HEK293 (cell line): ENCODE measurements around the gene PRADC1.

Source experiments
- CTCF ChIA-PET: fragments of 350-600 bp; formaldehyde crosslinking; extraction: SDS; loops from one replicate; lab custom pipeline; 2021; ENCODE audit warnings: antibody characterized with exemption; lab: Yijun Ruan, JAX
- POLR2A ChIA-PET: fragments of 300-600 bp; formaldehyde crosslinking; extraction: SDS; loops from one replicate; lab custom pipeline; 2020; ENCODE audit warnings: antibody characterized with exemption, inconsistent platforms; lab: Yijun Ruan, JAX
- H3K27ac ChIP-seq: fragments of 200-500 bp; sonication (Bioruptor generic); 2 replicates; pipeline ENCODE4 v1.5.1; 2014; ENCODE audit warnings: low read depth, low read length, control low read depth, inconsistent platforms; ENCODE audit errors: extremely low read depth
- H3K36me3 ChIP-seq, 2 experiments: fragments of 200-500 bp in 1 of 2; sonication (Bioruptor generic) in 1 of 2; 1 replicate in 1 of 2; 2 replicates in 1 of 2; pipeline ENCODE4 v1.5.1; 2014 to 2017; ENCODE audit warnings: inconsistent platforms in 2 of 2, low read length in 2 of 2; ENCODE audit not compliant: control insufficient read depth in 2 of 2, insufficient read depth in 1 of 2
- H3K4me1 ChIP-seq: fragments of 200-500 bp; sonication (Bioruptor generic); 2 replicates; pipeline ENCODE4 v1.5.1; 2014; ENCODE audit warnings: mild to moderate bottlenecking, low read length, inconsistent platforms; ENCODE audit not compliant: control insufficient read depth, insufficient read depth
- H3K4me3 ChIP-seq: 2 replicates; pipeline ENCODE4 v1.5.1; 2011; ENCODE audit warnings: low read depth, mild to moderate bottlenecking, control low read depth, low read length, moderate library complexity
- H3K9me3 ChIP-seq: fragments of 200-500 bp; sonication (Bioruptor generic); 2 replicates; pipeline ENCODE4 v1.5.1; 2014; ENCODE audit warnings: low read depth, low read length, inconsistent platforms; ENCODE audit not compliant: control insufficient read depth, insufficient read depth
- GLIS2 ChIP-seq: fragments of 450-650 bp; formaldehyde crosslinking; IDR thresholded peaks from 2 replicates; pipeline ENCODE4 v1.5.1; 2016; ENCODE audit warnings: missing biosample characterization, missing genetic modification characterization
- KLF1 ChIP-seq: fragments of 450-650 bp; formaldehyde crosslinking; IDR thresholded peaks from 2 replicates; pipeline ENCODE4 v1.5.1; 2016; ENCODE audit warnings: missing biosample characterization, missing genetic modification characterization
- OVOL3 ChIP-seq: fragments of 450-650 bp; formaldehyde crosslinking; IDR thresholded peaks from 2 replicates; pipeline ENCODE4 v1.5.1; 2016; ENCODE audit warnings: missing biosample characterization, missing genetic modification characterization
- TCF7L2 ChIP-seq: IDR thresholded peaks from 2 replicates; pipeline ENCODE4 v1.6.1; 2011; ENCODE audit warnings: low read depth, mild to moderate bottlenecking, inconsistent platforms, low read length, moderate library complexity, borderline replicate concordance
- ZBTB1 ChIP-seq: fragments of 450-650 bp; formaldehyde crosslinking; IDR thresholded peaks from 2 replicates; pipeline ENCODE4 v1.5.1; 2016; ENCODE audit warnings: missing biosample characterization, missing genetic modification characterization
- ZBTB17 ChIP-seq: fragments of 450-650 bp; formaldehyde crosslinking; IDR thresholded peaks from 2 replicates; pipeline ENCODE4 v1.5.1; 2016; ENCODE audit warnings: missing biosample characterization, missing genetic modification characterization
- ZBTB21 ChIP-seq: fragments of 450-650 bp; formaldehyde crosslinking; IDR thresholded peaks from 2 replicates; pipeline ENCODE4 v1.5.1; 2017; ENCODE audit warnings: missing biosample characterization, missing genetic modification characterization
- ZEB2 ChIP-seq: fragments of 450-650 bp; formaldehyde crosslinking; IDR thresholded peaks from 2 replicates; pipeline ENCODE4 v1.5.1; 2016; ENCODE audit warnings: missing biosample characterization, missing genetic modification characterization
- ZIC2 ChIP-seq: fragments of 450-650 bp; formaldehyde crosslinking; IDR thresholded peaks from 2 replicates; pipeline ENCODE4 v1.5.1; 2016; ENCODE audit warnings: missing biosample characterization, missing genetic modification characterization
- ZNF132 ChIP-seq: fragments of 450-650 bp; formaldehyde crosslinking; IDR thresholded peaks from 2 replicates; pipeline ENCODE4 v1.5.1; 2017; ENCODE audit warnings: missing biosample characterization, missing genetic modification characterization, borderline replicate concordance
- ZNF157 ChIP-seq: fragments of 450-650 bp; formaldehyde crosslinking; IDR thresholded peaks from 2 replicates; pipeline ENCODE4 v1.5.1; 2016; ENCODE audit warnings: missing biosample characterization, missing genetic modification characterization
- ZNF169 ChIP-seq: fragments of 450-650 bp; formaldehyde crosslinking; IDR thresholded peaks from 2 replicates; pipeline ENCODE4 v1.5.1; 2016; ENCODE audit warnings: missing biosample characterization, missing genetic modification characterization
- ZNF214 ChIP-seq: fragments of 450-650 bp; formaldehyde crosslinking; IDR thresholded peaks from 2 replicates; pipeline ENCODE4 v1.5.1; 2017; ENCODE audit warnings: missing biosample characterization, mild to moderate bottlenecking, missing genetic modification characterization, borderline replicate concordance
- ZNF248 ChIP-seq: fragments of 450-650 bp; formaldehyde crosslinking; IDR thresholded peaks from 2 replicates; pipeline ENCODE4 v1.5.1; 2017; ENCODE audit warnings: missing biosample characterization, missing genetic modification characterization
- ZNF311 ChIP-seq: fragments of 450-650 bp; formaldehyde crosslinking; IDR thresholded peaks from 2 replicates; pipeline ENCODE4 v1.5.1; 2017; ENCODE audit warnings: missing biosample characterization, missing genetic modification characterization, borderline replicate concordance
- ZNF416 ChIP-seq: fragments of 450-650 bp; formaldehyde crosslinking; IDR thresholded peaks from 2 replicates; pipeline ENCODE4 v1.5.1; 2016; ENCODE audit warnings: missing biosample characterization, missing genetic modification characterization
- ZNF529 ChIP-seq: fragments of 450-650 bp; formaldehyde crosslinking; IDR thresholded peaks from 2 replicates; pipeline ENCODE4 v1.5.1; 2017; ENCODE audit warnings: missing genetic modification characterization, missing biosample characterization; ENCODE audit not compliant: insufficient replicate concordance
- ZNF555 ChIP-seq: fragments of 450-650 bp; formaldehyde crosslinking; conservative IDR thresholded peaks from 2 replicates; pipeline ENCODE4 v1.5.1; 2017; ENCODE audit warnings: missing biosample characterization, mild to moderate bottlenecking, missing genetic modification characterization, inconsistent platforms
- ZNF558 ChIP-seq: fragments of 450-650 bp; formaldehyde crosslinking; IDR thresholded peaks from 2 replicates; pipeline ENCODE4 v1.5.1; 2016; ENCODE audit warnings: missing biosample characterization, missing genetic modification characterization
- ZNF561 ChIP-seq: fragments of 450-650 bp; IDR thresholded peaks from 2 replicates; pipeline ENCODE4 v1.5.1; 2018; ENCODE audit warnings: missing biosample characterization, missing genetic modification characterization, borderline replicate concordance
- ZNF624 ChIP-seq: fragments of 450-650 bp; formaldehyde crosslinking; IDR thresholded peaks from 2 replicates; pipeline ENCODE4 v1.5.1; 2017; ENCODE audit warnings: missing biosample characterization, missing genetic modification characterization
- ZNF626 ChIP-seq: fragments of 450-650 bp; sonication (Bioruptor Pico); formaldehyde crosslinking; IDR thresholded peaks from 2 replicates; pipeline ENCODE4 v1.5.1; 2018; ENCODE audit warnings: missing biosample characterization, missing genetic modification characterization, inconsistent platforms
- ZNF670 ChIP-seq: fragments of 450-650 bp; formaldehyde crosslinking; IDR thresholded peaks from 2 replicates; pipeline ENCODE4 v1.5.1; 2016; ENCODE audit warnings: missing biosample characterization, missing genetic modification characterization, low read depth
- ZSCAN23 ChIP-seq: fragments of 450-650 bp; formaldehyde crosslinking; IDR thresholded peaks from 2 replicates; pipeline ENCODE4 v1.5.1; 2016; ENCODE audit warnings: missing biosample characterization, missing genetic modification characterization
- TF ChIP-seq, protein P1 (sequence below): fragments of 450-650 bp; formaldehyde crosslinking; IDR thresholded peaks from 2 replicates; pipeline ENCODE4 v1.5.1; 2016; ENCODE audit warnings: missing biosample characterization, missing genetic modification characterization
- TF ChIP-seq, protein P2 (sequence below): fragments of 450-650 bp; IDR thresholded peaks from 2 replicates; pipeline ENCODE4 v1.5.1; 2018; ENCODE audit warnings: missing biosample characterization, mild to moderate bottlenecking, missing genetic modification characterization
- TF ChIP-seq, protein P3 (sequence below): fragments of 450-650 bp; formaldehyde crosslinking; IDR thresholded peaks from 2 replicates; pipeline ENCODE4 v1.5.1; 2017; ENCODE audit warnings: missing biosample characterization, missing genetic modification characterization
- TF ChIP-seq, protein P4 (sequence below): fragments of 450-650 bp; formaldehyde crosslinking; IDR thresholded peaks from 2 replicates; pipeline ENCODE4 v1.5.1; 2016; ENCODE audit warnings: missing biosample characterization, missing genetic modification characterization

PRADC1 gene

DNA sequence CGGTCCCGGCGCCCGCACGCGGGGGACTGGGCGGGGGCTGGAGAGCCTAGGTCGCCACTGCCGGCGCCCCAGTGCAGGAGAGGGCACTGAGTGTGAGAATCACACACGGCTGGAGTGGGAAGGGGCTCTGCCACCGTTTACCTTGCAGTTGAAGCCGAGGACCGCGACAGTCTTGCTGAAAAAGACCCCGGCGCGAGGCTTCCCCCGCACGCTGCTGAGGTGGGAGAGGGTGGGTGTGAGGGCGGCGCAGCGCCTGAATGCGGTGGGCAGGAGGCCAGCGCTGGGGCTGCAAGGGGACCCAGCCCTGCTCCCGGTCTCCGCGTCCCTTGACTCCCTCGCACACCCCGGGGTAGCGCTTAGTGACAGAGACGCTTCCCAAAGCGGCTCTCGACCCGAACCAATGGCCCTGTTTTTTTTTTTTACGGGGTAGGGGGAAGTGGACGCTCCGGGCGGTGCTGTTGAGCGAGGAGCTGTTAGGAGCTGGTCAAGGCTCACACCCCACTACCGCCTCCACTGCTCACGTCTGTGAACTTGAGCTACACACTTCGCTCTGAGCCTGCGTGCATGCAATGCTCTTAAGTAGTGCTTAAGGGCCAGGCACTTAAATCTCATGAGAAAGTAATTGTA lies 29.9 kb downstream of the PRADC1 start:
- H3K27ac ChIP-seq = no peak overlapping the region
- H3K9me3 ChIP-seq = no peaks in the 10 kb centered on the region
- no peaks in the 10 kb centered on the region for H3K4me1 ChIP-seq
- H3K4me3 ChIP-seq = no peak overlapping the region
- ChIA-PET CTCF (interaction anchor here (0.9 kb wide), 1 partner anchor 9 kb away, joined by 3 read pairs; no protein-coding TSS in a partner anchor), POLR2A (no interaction called here)
- TF ChIP-seq ZNF248 (tag by site-specific recombination) (no peak), ZBTB17 (tag by site-specific recombination) (no peak), OVOL3 (no peak), ZNF529 (no peak), ZEB2 (tag by site-specific recombination) (no peak), ZNF311 (tag by site-specific recombination) (no peak), ZNF169 (tag by site-specific recombination) (no peak), ZNF670 (no peak), ZNF132 (tag by site-specific recombination) (no peak), ZSCAN23 (no peak), ZNF558 (no peak), ZBTB21 (tag by site-specific recombination) (no peak), ZNF416 (tag by site-specific recombination) (no peak), ZNF624 (tag by site-specific recombination) (no peak), GLIS2 (tag by site-specific recombination) (no peak), ZNF555 (tag by site-specific recombination) (no peak)
- TF ChIP-seq, protein P1, sequence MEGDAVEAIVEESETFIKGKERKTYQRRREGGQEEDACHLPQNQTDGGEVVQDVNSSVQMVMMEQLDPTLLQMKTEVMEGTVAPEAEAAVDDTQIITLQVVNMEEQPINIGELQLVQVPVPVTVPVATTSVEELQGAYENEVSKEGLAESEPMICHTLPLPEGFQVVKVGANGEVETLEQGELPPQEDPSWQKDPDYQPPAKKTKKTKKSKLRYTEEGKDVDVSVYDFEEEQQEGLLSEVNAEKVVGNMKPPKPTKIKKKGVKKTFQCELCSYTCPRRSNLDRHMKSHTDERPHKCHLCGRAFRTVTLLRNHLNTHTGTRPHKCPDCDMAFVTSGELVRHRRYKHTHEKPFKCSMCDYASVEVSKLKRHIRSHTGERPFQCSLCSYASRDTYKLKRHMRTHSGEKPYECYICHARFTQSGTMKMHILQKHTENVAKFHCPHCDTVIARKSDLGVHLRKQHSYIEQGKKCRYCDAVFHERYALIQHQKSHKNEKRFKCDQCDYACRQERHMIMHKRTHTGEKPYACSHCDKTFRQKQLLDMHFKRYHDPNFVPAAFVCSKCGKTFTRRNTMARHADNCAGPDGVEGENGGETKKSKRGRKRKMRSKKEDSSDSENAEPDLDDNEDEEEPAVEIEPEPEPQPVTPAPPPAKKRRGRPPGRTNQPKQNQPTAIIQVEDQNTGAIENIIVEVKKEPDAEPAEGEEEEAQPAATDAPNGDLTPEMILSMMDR = no peak
- TF ChIP-seq, protein P2, sequence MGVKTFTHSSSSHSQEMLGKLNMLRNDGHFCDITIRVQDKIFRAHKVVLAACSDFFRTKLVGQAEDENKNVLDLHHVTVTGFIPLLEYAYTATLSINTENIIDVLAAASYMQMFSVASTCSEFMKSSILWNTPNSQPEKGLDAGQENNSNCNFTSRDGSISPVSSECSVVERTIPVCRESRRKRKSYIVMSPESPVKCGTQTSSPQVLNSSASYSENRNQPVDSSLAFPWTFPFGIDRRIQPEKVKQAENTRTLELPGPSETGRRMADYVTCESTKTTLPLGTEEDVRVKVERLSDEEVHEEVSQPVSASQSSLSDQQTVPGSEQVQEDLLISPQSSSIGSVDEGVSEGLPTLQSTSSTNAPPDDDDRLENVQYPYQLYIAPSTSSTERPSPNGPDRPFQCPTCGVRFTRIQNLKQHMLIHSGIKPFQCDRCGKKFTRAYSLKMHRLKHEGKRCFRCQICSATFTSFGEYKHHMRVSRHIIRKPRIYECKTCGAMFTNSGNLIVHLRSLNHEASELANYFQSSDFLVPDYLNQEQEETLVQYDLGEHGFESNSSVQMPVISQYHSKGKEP (tag by site-specific recombination) = no peak
- TF ChIP-seq, protein P3, sequence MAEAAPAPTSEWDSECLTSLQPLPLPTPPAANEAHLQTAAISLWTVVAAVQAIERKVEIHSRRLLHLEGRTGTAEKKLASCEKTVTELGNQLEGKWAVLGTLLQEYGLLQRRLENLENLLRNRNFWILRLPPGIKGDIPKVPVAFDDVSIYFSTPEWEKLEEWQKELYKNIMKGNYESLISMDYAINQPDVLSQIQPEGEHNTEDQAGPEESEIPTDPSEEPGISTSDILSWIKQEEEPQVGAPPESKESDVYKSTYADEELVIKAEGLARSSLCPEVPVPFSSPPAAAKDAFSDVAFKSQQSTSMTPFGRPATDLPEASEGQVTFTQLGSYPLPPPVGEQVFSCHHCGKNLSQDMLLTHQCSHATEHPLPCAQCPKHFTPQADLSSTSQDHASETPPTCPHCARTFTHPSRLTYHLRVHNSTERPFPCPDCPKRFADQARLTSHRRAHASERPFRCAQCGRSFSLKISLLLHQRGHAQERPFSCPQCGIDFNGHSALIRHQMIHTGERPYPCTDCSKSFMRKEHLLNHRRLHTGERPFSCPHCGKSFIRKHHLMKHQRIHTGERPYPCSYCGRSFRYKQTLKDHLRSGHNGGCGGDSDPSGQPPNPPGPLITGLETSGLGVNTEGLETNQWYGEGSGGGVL (tag by site-specific recombination) = no peak
- H3K36me3 ChIP-seq = no peaks in the 10 kb centered on the region

DNA sequence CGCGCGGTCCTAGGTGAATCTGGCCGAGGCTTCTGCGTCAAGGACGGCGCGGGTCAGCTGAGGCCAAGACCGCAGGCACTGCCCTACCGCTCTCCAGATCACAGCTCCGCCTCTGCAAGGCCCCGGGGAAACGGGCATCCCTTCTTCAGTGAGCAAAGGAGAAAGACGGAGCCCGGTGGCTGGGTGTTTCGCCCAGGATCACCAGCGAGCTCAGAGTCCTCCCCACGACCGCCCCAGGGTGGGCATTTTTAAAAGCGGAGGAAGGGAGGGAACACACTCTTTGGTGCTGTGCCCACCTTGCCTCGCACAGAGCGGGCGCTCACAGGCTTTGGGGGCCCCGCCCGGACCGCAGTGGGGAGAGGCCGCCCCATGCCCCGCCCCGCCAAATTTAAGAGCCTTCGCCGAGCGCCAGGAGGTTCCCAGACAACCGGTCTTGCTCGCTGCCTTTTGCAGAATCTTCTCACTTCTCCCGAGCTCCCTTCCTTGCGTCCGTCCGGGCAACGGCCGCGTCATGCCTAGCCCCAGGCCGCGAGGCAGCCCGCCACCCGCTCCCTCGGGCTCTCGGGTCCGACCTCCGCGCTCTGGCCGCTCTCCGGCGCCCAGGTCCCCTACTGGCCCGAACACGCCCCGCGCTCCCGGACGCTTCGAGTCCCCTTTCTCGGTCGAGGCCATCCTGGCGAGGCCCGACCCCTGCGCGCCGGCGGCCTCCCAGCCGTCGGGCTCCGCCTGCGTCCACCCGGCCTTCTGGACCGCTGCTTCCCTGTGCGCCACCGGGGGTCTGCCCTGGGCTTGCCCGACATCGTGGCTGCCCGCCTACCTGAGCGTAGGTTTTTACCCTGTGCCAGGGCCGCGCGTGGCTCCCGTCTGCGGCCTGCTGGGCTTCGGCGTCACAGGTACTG lies 30.6 kb downstream of the PRADC1 start, which contains the start of gene NOTO:
Gene NOTO (plus strand): TSS at position 419 of the 899 bp plus-strand sequence. CDS start 93 bp downstream, at position 512.
- H3K4me3 ChIP-seq = no peak within 1 kb of the TSS
- CTCF ChIA-PET = interaction anchor here (1.3 kb wide), 1 partner anchor 10 kb away, joined by 5 read pairs; no protein-coding TSS in a partner anchor
- TF ChIP-seq KLF1 (tag by site-specific recombination) (no peak), TCF7L2 (no peak), ZNF626 (tag by site-specific recombination) (no peak), ZIC2 (no peak), ZNF214 (no peak), ZNF157 (tag by site-specific recombination) (no peak), ZNF561 (tag by site-specific recombination) (no peak), ZBTB1 (tag by site-specific recombination) (no peak), ZBTB17 (tag by site-specific recombination) (no peak), ZBTB21 (tag by site-specific recombination) (no peak)
- TF ChIP-seq, protein P4, sequence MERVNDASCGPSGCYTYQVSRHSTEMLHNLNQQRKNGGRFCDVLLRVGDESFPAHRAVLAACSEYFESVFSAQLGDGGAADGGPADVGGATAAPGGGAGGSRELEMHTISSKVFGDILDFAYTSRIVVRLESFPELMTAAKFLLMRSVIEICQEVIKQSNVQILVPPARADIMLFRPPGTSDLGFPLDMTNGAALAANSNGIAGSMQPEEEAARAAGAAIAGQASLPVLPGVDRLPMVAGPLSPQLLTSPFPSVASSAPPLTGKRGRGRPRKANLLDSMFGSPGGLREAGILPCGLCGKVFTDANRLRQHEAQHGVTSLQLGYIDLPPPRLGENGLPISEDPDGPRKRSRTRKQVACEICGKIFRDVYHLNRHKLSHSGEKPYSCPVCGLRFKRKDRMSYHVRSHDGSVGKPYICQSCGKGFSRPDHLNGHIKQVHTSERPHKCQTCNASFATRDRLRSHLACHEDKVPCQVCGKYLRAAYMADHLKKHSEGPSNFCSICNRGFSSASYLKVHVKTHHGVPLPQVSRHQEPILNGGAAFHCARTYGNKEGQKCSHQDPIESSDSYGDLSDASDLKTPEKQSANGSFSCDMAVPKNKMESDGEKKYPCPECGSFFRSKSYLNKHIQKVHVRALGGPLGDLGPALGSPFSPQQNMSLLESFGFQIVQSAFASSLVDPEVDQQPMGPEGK (tag by site-specific recombination) = no peak

More for the DNA sequence above, 30.6 kb downstream of the PRADC1 start, which contains the start of gene NOTO:
- Histone ChIP-seq H3K36me3 (no peaks in the 10 kb centered on the region), H3K4me1 (no peaks in the 10 kb centered on the region), H3K27ac (no peak within 1 kb of the TSS), H3K9me3 (no peaks in the 10 kb centered on the region)
- POLR2A ChIA-PET = interaction anchor here (0.6 kb wide), 1 partner anchor 102 kb away, joined by 4 read pairs; no protein-coding TSS in a partner anchor
